DND-41 (cell line): ENCODE results near the gene GALNT6.

Experiments
- CTCF ChIP-seq: IDR thresholded peaks from 2 replicates; pipeline ENCODE4 v1.5.1; 2012; ENCODE audit warnings: borderline replicate concordance, low read length, moderate library complexity, mild to moderate bottlenecking; ENCODE audit not compliant: poor library complexity, severe bottlenecking; ENCODE audit errors: extremely low read depth
- EZH2 ChIP-seq: IDR thresholded peaks from 3 replicates; pipeline ENCODE4 v1.6.1; 2012; ENCODE audit warnings: borderline replicate concordance, low read depth, mild to moderate bottlenecking, moderate library complexity, low read length, inconsistent platforms; ENCODE audit not compliant: severe bottlenecking

DNA sequence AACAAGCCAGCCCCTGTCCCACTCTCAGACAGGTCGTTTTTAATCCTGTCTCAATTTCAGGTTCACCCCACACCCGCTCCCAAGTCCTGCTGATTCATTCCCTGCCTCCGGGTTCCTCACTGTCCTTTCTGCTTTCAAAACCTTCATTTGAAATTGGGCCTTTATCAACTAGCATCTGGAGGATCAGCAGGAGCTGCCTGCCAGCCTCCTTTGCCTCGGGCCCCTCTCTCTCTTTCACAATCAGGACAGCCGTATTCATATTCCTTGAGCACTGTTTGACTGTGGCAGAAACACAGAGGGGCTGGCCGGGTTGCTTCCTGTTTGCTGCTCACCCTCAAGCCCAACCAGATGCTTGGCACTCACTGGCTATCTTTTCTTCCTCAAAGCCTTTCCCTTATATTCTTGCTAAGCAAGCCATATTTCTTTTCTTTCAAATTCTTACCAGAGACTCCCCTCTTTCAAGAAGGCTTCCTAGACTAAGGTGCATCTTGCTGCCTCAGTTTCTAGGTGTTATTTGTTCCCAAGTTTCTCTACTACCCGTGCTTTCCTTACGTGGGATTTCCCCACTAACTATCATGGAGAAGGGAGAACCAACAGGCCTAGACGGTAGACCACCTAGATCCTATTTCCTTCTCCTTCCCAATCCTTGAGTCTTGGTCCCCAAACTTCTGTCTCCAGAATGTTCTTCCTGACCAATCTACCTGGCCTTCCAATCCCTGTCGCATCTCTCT is 3.0 kb downstream of the GALNT6 start:
- no peak for TF ChIP-seq CTCF
- no peak for TF ChIP-seq EZH2
